HG02623 (cell line): ENCODE measurements around the gene SNX2.
"Not testable (repeated sequence)": the region's sequence is repeated elsewhere in the genome, so short reads cannot be mapped to it uniquely, and the experiment has no call there.

Experiments used
- ATAC-seq: cut with Tn5 transposase; IDR thresholded peaks from one replicate; pipeline ENCODE4 v1.9.1; 2021; ENCODE audit warnings: moderate library complexity; ENCODE audit not compliant: unreplicated experiment

SNX2 gene

DNA sequence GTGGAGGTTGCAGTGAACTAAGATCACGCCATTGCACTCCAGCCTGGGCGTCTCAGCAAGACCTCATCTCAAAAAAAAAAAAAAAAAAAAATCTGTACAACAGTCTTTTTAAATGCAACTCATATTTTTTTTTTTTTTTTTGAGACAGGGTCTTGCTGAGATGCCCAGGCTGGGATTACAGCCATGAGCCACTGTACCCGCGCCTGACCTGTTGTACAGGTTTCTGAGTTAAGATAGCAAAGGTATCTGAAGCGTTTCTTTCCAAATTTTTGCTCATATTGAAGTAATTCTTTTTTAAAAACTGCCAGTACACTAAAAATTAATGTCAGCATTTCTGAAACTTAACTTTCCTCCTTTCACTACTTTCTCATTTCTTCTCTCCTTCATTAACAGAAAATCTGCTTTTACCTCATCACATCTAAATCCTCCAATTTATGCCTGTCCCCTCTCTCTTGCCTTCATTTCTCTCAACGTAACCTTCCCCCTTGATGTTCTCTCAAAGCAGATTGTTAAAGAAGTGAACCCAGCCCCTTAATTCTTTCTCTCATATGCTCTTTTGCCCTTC is 67.2 kb downstream of the SNX2 start:
- no peak for ATAC-seq

DNA sequence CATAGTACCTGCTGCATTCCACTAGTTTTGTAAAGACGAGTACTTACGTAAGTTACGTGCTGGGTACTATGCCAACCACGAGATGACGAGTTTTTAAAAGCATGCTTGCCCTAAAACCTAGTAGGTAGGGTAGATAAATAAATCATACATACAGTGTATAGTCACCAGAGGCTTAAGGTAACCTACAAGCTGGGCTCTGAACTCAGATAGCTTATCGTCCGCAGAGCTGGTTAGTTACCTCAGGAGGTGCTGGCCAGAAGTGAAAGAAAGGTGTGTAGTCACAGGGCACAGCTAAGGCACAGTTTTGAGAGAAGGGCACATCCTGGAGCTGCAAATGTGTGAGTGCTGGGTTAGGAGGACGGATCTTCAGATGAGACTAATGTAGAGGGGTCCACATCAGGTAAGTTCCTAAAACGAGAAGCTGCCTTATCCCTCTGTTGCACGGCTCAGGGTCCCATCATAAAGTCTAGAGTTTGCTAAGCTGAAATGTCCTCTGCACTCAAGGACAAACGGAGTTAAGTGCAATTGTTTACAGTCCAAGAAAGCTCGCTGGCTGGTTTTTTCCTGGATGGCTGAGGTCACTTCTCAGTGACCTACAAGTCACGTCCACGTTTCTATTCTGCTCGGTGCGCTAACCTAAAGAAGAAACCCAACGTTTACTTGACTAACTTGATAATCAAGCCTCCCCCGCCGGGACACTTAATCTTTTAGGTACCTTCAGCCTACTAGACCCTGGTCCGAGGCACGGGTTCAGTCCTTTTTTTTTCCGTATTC is 69.4 kb downstream of the SNX2 start:
- no peak for ATAC-seq

DNA sequence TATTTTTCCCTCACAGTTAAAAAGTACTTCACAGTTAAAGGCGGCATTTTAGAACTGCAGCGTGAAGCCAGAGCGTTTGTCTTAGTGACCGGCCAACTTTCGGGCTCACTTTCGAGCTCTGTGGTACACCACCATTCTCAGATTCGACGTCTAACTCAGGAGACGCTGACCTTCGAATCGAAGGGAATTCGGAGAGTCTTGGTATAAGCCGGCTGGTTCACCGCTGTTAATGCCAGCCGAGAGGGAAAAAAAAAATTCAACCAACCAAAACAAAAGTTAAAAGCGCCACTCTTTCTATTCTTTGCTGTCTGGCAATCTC is 70.0 kb downstream of the SNX2 start:
- ATAC-seq = peak; percentile 35

DNA sequence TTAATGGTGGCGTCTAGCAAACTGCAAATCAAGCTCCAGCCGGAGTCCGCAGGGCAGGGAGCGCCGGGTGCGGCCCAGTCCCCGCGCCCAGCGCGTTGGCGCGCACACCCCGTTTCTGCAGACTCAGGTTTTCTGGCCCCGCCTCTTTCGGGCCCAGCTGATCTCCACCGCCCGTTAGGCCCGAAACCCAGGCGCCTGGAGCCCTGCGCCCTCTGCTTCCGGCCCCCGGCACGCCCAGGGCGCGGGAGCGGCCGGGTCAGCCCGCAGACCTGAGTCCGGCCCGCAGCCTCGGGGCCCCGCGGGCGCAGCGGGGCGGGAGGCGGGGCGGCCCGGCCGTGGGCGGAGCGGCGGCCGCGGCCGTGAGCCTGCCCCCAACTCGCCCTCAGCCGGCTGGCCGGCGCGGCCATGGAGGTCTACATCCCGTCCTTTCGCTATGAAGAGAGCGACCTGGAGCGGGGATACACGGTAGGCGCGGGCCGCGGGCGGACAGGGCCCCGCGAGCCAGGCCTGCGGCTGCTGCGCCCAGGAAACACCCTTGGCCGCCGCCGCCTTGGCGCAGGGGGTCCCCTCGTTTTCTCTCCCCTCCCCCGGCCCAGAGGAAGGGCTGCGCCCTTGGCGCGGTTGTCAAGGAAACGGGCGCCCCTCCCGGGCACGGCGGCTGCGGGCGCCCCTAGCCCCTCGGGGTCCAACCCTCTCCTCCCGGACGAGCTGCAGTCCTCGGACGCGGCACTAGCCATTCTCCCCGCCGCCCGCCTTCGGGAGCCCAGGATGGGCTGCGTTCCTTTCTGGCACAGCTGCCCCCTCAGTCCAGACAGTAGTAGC is 70.6 kb downstream of the SNX2 start, which contains the start of gene SNX24:
Gene SNX24 (plus strand): TSS at position 385 of the 822 bp plus-strand sequence. CDS start 21 bp downstream, at position 406.
- peak; percentile 82 for ATAC-seq

DNA sequence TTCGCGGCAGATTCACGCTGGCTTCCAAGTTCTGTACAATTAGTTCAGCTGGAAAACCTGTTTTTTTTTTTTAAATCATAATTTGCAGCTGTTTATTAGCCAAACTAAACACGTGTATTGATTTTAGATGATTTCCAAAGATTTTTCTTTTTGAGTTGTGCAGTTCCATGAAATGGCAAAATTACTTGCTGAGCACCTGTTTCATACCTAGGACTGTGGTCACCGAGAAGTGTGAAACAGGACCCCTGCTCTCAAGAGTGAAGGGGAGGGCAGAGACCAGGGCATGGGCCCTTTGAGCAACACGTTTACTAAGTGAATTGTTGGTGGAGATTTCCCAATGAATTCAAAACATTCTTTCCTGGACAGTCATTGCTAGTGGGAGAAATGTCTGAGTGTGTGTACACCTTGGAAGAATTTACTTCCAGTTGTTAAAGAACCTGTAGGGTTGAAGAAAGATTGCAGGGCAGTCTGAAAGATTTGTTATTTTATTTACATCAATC is 71.2 kb downstream of the SNX2 start:
- no peak for ATAC-seq

DNA sequence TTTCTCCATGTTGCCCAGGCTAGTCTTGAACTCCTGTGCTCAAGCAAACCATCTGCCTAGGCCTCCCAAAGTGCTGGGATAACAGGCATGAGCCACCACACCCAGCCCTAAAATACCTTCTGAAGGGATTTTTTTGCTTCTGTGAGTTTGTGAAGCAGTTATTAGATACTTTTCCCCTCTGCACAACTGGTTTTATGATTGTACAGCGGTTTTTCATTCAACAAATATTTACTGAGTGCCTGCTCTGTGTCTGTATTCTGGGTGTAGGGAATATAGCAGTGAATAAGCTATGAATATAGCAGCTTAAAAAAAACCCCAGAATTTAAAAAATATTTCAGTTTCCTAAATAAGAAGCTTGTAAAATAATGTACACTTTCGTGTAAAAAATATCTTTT is 72.8 kb downstream of the SNX2 start:
- no peak for ATAC-seq

DNA sequence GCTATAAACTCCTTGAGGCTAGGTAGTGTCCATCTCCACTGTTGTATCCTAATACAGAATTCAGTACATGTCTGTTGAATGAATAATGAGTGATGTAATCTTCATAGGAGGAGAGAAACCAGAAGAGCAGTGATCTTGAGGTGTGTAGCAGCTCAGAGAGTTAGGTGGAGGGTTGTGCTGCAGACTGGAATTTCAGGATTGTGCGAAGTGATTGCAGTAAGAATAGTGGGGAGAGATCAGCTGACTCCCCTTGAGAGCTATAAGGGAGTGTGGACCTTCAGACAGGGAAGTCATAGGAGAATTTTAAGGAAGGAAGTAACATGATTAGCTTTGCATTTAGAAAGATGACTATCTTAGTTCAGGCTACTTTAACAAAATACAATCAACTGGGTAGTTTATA is 74.9 kb downstream of the SNX2 start:
- ATAC-seq = no peak

DNA sequence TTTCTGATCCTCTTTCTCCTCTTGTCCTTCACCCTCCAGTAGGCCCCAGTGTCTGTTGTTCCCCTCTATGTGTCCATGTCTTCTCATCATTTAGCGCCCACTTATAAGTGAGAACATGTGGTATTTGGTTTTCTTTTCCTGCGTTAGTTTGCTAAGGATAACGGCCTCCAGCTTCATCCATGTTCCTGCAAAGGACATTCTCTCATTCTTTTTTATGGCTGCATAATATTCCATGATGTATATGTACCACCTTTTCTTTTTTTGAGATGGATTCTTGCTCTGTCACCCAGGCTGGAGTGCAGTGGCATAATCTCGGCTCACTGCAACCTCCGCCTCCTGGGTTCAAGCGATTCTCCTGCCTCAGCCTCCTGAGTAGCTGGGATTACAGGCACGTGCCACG is 82.7 kb downstream of the SNX2 start:
- ATAC-seq = not testable (repeated sequence)

DNA sequence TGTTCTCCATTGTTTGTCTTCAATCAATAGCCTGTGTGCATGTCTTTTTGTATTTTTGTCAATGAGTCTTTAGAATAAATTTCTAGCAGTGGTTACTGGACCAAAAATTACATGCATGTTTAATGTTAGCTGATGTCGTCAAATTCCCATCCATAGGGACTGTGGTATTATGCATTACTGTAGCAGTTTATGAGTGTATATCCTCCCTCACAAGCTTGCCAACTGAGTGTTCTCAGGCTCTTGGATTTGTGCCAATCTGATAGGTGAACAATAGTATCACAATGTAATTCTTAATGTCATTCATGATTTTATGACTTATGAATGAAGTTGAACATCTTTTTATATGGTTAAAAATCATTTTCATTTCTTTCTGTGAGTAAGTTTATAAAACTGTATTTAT is 83.6 kb downstream of the SNX2 start:
- no peak for ATAC-seq

DNA sequence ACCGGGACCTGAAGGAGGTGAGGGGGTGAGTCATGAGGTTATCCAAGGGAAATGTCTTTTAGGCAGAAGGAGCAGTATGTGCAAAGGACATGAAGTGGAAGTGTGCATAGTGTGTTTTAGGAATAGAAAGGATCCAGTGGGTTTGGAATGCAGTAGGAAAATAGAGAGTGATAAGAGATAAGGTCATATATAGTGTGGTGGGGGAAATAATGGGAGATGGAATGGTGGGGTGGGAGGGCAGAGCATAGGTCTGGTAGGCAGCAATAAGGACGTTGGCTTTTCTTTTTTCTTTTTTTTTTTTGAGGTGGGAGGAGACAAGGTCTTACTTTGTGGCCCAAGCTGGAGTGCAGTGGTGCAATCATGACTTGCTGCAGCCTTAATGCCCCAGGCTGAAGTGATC is 88.4 kb downstream of the SNX2 start:
- ATAC-seq = no peak

DNA sequence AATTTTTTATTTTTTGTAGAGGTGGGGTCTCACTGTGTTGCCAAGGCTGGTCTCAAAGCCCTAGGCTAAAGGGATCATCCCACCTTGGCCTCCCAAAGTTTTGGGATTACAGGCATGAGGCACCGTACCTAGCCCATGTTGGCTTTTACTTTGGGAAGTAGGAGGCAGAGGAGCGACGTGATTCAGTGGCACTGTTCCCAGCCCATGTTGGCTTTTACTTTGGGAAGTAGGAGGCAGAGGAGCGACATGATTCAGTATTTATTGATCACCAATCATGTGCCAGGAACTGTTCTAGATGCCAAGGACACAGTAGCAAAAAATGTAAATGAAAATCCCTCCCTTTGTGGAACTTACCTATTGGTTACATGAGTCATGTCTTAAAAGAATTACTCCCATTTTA is 88.8 kb downstream of the SNX2 start:
- no peak for ATAC-seq

DNA sequence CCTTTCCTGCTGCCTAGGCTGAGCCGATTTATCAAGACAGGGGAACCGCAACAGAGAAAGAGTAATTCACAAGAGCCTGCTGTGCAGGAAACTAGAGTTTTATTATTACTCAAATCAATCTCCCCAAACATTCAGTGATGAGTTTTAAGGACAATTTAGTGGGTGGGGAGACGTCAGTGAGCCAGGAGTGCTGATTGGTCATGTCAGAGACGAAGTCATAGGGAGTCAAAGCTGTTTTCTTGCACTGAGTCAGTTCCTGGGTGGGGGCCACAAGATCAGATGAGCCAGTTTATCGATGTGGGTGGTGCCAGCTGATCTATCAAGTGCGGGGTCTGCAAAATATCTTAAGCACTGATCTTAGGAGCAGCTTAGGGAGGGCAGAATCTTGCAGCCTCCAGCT is 89.5 kb downstream of the SNX2 start:
- no peak for ATAC-seq

DNA sequence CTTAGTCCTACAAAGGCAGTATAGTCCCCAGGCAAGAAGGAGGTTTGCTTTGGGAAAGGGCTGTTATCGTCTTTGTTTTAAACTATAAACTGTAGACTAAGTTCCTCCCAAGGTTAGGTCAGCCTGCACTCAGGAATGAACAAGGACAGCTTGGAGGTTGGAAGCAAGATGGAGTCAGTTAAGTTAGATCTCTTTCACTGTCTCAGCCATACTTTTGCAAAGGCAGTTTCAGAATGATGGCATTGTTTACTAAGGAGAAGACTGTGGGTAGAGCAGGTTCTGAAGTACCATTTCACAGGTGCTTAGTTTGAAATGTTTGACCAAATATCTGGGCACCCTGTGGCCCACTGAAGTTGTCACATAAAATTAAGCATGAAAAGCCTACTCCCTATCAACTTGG is 90.0 kb downstream of the SNX2 start:
- ATAC-seq = no peak

DNA sequence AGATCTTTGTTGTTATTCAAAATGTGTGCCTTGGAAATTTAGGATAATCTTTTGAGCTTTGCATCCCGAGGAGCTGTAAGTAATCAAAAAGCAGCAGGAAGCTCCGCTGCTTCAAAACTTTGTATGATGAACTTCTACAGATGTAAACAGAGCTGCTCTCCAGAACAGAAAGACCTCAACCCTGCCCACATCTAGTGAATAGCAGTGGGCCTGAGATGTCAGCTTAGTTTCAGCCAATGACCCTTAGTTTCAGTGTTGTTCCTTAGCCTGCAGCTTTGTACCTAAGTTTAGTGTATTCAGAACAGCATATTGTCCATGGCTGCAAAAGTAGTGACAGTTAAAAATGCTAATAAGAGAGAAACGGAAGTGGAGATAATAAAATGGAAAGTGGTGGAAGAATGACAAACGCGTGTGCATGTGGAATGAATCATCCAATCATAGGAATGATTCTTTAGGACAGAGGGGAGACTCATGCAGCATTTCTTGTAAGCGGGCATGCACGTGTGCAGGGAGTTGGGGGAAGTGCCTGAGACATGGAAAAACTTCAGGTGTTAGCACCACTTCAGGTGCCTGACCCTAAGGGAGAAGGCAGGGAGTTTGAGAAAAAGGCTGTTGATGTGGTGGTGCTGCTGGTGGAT is 95.5 kb downstream of the SNX2 start:
- ATAC-seq = no peak

DNA sequence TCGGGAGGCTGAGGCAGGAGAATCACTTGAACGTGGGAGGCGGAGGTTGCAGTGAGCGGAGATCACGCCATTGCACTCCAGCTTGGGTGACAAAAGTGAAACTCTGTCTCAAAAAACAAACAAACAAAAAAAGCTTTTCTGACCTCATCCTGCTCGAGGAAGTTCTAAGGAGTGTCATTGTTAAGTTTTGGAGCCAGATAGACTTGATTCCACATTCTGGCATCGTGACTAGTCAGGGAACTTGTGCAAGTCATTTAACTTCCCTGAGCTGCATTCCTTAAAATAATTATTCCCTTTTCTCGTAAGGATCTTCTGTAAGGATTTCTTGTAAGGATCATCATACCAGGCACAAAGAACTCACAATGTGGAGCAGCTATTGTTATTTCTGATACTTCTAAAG is 96.8 kb downstream of the SNX2 start:
- no peak for ATAC-seq

DNA sequence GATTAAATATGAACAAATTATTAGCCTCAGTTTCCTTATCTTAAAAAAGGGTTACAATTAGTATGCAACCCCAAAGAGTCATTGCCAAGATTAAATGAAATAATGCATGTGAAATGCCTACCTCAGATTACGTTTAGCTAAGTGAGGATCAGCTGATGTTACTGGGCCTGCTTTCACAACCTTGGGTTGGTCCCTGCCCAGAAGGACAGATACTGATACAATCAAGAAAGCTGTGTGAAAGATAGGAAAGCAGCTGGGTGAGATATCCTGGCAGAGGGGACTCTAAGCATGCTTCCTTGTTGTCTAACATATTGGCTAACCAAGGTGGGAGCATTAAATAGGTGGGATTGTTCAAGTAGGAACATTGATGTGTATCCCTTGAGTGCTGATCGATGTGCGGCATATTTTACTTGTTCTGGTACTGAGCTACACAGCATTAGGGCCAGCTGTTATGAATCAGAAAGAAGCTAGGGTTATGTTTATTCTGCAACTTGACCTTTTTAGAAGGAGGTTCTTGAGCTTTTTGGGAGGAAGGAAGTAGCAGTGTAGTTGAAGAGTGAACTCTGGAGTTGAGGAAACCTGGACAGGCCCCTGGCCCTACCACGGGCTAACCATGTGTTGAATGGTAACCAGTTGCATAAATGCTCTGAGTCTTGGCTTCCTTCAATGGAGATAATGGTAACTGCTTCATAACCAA is 99.4 kb downstream of the SNX2 start:
- no peak for ATAC-seq

DNA sequence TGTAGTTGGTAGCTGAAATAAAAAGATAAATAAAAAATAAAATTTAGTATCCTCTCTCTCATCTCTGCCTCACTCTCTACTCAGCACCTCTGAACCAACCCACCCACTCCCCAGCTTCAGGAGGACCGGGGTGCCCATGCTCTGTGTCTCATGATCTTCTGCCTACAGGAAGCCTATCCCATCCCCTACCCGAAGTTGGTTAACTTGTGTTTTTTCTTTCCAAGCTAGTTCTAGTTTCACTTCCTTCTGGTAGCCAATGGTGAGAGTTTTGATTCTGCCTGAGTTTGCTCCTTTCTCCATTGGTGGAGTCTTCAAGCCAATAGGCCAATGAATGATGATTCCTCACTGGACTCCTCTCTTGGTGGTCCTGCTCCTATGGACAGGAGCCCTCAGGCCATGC is 102.6 kb downstream of the SNX2 start:
- ATAC-seq = peak; percentile 61

DNA sequence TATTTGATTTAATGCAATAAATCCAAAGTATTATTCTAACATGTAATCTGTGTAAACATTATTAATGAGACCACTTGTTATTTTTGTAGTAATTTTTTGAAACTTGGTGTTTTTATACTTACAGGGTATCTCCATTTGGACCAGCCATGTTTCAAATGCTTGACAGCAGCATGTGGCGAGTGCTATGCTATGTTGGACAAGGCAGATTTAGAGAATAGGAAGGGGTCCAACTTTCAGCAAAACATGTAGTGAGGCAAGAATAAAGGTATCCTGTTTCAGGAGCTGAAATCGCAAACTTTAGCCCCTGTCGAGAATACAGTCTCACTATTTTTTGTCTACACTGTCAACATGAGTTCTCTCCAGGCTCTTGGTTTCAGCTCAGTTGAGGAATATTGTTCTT is 104.2 kb downstream of the SNX2 start:
- ATAC-seq = no peak
